M059J (cell line): ENCODE results near the gene DACT2. TPM values are rescaled to one million over a fixed set of nuclear protein-coding genes. Genes with fewer than 3 reads are reported as not detected.
"Not testable (repeated sequence)": the region's sequence is repeated elsewhere in the genome, so short reads cannot be mapped to it uniquely, and the experiment has no call there.

ENCODE experiments used
- DNase-seq: peaks from one replicate; pipeline ENCODE4 v3.0.0-alpha.2; 2012; ENCODE audit warnings: low read depth
- total RNA-seq: library from RNA; depleted of rRNA; stranded (reverse); fragments of >200 nt; shearing (Covaris generic); gene quantifications from 2 replicates; pipeline ENCODE4 v1.2.3, GENCODE V29; 2014; rRNA removed

DACT2 gene
- not detected in 2 replicates for total RNA-seq

GRCh38 chr6:168319279-168320111 lies at the start of gene DACT2:
Gene DACT2 (minus strand): TSS chr6:168319777. CDS start chr6:168319633, 144 bp downstream.
- DNase-seq, result no peak

- no peak for DNase-seq
Observed at GRCh38 chr6:168368936-168369335, 49.4 kb upstream of the DACT2 start.

GRCh38 chr6:168368066-168368820 lies 48.7 kb upstream of the DACT2 start:
- no peak for DNase-seq

GRCh38 chr6:168367285-168367751 lies 47.7 kb upstream of the DACT2 start:
- DNase-seq, result no peak

GRCh38 chr6:168366473-168366872 lies 46.9 kb upstream of the DACT2 start:
- DNase-seq, result no peak

GRCh38 chr6:168365422-168366165 lies 46.0 kb upstream of the DACT2 start:
- no peak for DNase-seq

- no peak for DNase-seq
Observed at GRCh38 chr6:168364793-168365421, 45.3 kb upstream of the DACT2 start.

- no peak for DNase-seq
Observed at GRCh38 chr6:168363811-168364792, 44.5 kb upstream of the DACT2 start.

GRCh38 chr6:168363302-168363701 lies 43.7 kb upstream of the DACT2 start:
- DNase-seq, result no peak

GRCh38 chr6:168362276-168362990 lies 42.9 kb upstream of the DACT2 start:
- DNase-seq, result no peak

- DNase-seq, result no peak
Observed at GRCh38 chr6:168361766-168362165, 42.2 kb upstream of the DACT2 start.

GRCh38 chr6:168359794-168360193 lies 40.2 kb upstream of the DACT2 start:
- DNase-seq, result no peak

- DNase-seq, result no peak
Observed at GRCh38 chr6:168358842-168359420, 39.4 kb upstream of the DACT2 start.

GRCh38 chr6:168356872-168357271 lies 37.3 kb upstream of the DACT2 start:
- DNase-seq, result not testable (repeated sequence)

GRCh38 chr6:168355716-168356522 lies 36.3 kb upstream of the DACT2 start:
- peak; percentile 12 for DNase-seq

- DNase-seq, result no peak
Observed at GRCh38 chr6:168354338-168354737, 34.8 kb upstream of the DACT2 start.

GRCh38 chr6:168353041-168353440 lies 33.5 kb upstream of the DACT2 start:
- no peak for DNase-seq

- DNase-seq, result no peak
Observed at GRCh38 chr6:168352096-168352495, 32.5 kb upstream of the DACT2 start.
